ENCODE measurements around the gene ABHD6.
"Not testable (repeated sequence)": the region's sequence is repeated elsewhere in the genome, so short reads cannot be mapped to it uniquely, and the experiment has no call there.

The ABHD6 gene

DNA sequence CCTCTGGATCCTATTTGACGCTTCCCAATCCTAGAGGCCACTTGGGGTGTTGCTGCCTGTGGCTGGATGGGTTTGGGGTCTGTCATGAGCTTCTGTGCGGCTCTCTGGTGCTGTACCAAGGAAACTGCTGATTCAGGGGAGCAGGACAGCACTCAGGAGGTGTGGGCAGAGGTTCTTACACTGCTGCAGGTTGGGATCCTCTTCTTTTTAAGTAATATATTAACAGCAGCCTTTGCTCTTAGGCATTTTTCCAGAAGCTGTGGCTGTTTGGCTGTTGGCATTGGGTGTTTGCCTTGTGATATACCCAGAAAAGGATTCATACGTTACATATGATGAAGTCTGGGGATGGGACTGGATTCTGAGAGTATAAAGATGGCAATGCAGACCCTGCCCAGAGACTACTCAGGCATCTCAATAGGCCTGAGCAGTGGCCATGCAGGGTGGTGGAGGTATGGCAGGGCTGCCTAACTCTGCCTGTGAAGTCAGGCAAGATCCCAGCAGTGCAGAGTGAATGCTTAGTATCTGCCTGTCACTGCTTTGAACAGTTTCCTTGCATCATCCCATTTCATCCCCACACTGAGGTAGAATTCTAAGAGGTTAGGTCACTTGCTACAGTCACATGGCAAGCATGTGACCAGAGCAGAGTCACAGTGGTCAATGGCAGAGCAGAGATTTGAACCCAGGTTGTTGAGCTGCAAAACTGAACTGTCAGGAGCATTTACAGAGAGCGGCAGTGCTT lies 3.9 kb downstream of the ABHD6 start:
- Histone ChIP-seq H3K9me3 (ENCODE audit: control insufficient read depth, insufficient read depth, low read depth, low read length) (no peaks in the 10 kb centered on the region), H3K4me3 (ENCODE audit: low read depth, low read length) (no peak overlapping the region), H3K4me1 (ENCODE audit: control insufficient read depth, insufficient read depth, low read length) (peaks cover 2% of the 10 kb centered on the region; the same call in 1 of the 2 replicates), H3K27ac (ENCODE audit: extremely low read depth, low read depth, low read length) (no peak overlapping the region), H3K36me3 (ENCODE audit: control insufficient read depth in 2 of 2, insufficient read depth in 1 of 2, low read length in 2 of 2) (no peaks in the 10 kb centered on the region)
- CTCF ChIA-PET, result interaction anchor here (0.6 kb wide), 1 partner anchor 57 kb away, joined by 3 read pairs; no protein-coding TSS in a partner anchor
- TF ChIP-seq ZBTB17 (tag by site-specific recombination; IDR thresholded peaks at IDR 0.05), result peak; percentile 61; the same call in 1 of the 2 replicates
- no peak for TF ChIP-seq ZNF596 (tag by site-specific recombination; IDR thresholded peaks at IDR 0.05)
- TF ChIP-seq ZNF416 (tag by site-specific recombination; IDR thresholded peaks at IDR 0.05), result no peak
- POLR2A ChIA-PET, result no interaction called here

DNA sequence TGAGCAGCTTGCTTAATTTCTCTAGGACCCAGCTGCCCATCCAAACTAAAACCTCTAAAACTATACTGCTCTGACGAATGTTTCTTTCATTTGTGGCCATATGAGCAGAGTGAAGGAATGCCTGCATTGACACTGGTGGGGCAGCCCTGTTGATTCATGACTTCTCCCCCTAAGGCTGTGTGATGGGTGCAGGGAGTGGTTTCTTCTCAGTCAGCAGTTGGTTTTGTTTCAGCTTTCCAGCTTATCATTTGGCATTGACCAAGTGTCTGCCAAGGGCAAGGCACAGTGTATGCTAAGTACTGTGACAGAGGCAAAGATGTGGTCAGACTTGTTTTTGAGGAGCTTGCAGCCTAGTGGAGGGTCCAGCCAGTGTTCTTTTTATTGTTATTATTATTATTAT lies 4.7 kb downstream of the ABHD6 start:
- CTCF ChIA-PET, result no interaction called here
- POLR2A ChIA-PET, result interaction anchor here (0.5 kb wide), 1 partner anchor 22 kb away, joined by 3 read pairs; no protein-coding TSS in a partner anchor
- no peak overlapping the region for H3K4me3 ChIP-seq (ENCODE audit: low read depth, low read length)
- H3K4me1 ChIP-seq (ENCODE audit: control insufficient read depth, insufficient read depth, low read length), result no peaks in the 10 kb centered on the region
- H3K9me3 ChIP-seq (ENCODE audit: control insufficient read depth, insufficient read depth, low read depth, low read length), result no peaks in the 10 kb centered on the region
- TF ChIP-seq, protein P1, sequence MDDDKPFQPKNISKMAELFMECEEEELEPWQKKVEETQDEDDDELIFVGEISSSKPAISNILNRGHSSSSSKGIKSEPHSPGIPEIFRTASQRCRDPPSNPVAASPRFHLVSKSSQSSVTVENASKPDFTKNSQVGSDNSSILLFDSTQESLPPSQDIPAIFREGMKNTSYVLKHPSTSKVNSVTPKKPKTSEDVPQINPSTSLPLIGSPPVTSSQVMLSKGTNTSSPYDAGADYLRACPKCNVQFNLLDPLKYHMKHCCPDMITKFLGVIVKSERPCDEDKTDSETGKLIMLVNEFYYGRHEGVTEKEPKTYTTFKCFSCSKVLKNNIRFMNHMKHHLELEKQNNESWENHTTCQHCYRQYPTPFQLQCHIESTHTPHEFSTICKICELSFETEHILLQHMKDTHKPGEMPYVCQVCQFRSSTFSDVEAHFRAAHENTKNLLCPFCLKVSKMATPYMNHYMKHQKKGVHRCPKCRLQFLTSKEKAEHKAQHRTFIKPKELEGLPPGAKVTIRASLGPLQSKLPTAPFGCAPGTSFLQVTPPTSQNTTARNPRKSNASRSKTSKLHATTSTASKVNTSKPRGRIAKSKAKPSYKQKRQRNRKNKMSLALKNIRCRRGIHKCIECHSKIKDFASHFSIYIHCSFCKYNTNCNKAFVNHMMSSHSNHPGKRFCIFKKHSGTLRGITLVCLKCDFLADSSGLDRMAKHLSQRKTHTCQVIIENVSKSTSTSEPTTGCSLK (tag by site-specific recombination; IDR thresholded peaks at IDR 0.05), result no peak
- H3K36me3 ChIP-seq (ENCODE audit: control insufficient read depth in 2 of 2, insufficient read depth in 1 of 2, low read length in 2 of 2), result no peaks in the 10 kb centered on the region
- no peak overlapping the region for H3K27ac ChIP-seq (ENCODE audit: extremely low read depth, low read depth, low read length)

DNA sequence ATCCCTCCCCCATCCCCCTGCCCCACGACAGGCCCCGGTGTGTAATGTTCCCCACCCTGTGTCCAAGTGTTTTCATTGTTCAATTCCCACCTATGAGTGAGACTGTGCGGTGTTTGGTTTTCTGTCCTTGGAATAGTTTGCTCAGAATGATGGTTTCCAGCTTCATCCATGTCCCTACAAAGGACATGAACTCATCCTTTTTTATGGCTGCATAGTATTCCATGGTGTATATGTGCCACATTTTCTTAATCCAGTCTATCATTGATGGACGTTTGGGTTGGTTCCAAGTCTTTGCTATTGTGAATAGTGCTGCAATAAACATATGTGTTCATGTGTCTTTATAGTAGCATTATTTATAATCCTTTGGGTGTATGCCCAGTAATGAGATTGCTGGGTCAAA lies 5.3 kb downstream of the ABHD6 start:
- H3K9me3 ChIP-seq (ENCODE audit: control insufficient read depth, insufficient read depth, low read depth, low read length); H3K27ac ChIP-seq (ENCODE audit: extremely low read depth, low read depth, low read length); H3K4me3 ChIP-seq (ENCODE audit: low read depth, low read length); CTCF ChIA-PET; H3K36me3 ChIP-seq (ENCODE audit: control insufficient read depth in 2 of 2, insufficient read depth in 1 of 2, low read length in 2 of 2); H3K4me1 ChIP-seq (ENCODE audit: control insufficient read depth, insufficient read depth, low read length): not testable (repeated sequence)
- TF ChIP-seq, protein P2, sequence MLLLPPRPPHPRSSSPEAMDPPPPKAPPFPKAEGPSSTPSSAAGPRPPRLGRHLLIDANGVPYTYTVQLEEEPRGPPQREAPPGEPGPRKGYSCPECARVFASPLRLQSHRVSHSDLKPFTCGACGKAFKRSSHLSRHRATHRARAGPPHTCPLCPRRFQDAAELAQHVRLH (tag by site-specific recombination; IDR thresholded peaks at IDR 0.05), result 0 out of 2 replicates have a peak, but pooled peaks have one; percentile 41
- TF ChIP-seq ZNF146 (tag by site-specific recombination; IDR thresholded peaks at IDR 0.05), result peak; percentile 97
- POLR2A ChIA-PET, result interaction anchor here (0.5 kb wide), 1 partner anchor 22 kb away, joined by 3 read pairs; no protein-coding TSS in a partner anchor

DNA sequence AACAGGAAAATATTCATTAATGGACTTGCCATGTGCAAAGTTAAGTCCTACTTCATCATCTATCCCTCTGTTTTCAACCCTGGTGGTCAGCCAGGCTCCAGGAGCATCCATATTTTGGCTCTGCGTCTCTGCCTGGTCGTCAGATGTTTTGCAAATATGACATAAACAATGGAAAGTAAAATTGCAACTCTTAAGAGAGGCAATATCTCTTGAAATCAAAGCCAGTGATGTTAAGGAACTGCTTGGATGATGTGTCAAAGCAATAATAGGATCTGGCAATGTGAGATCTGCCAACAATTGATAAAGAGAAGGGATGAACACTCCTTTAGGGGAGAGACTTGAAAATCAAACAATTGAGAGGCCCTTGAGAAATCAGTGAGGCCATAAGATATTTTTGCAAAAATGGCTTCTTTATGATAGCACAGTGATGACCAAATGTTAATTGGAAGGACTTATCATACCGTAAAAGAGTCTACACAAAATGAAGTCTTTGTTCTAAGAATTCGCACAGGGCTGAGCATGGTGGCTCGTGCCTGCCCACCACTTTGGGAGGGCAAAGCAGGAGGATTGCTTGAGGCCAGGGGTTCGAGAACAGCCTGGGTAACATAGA lies 6.5 kb downstream of the ABHD6 start:
- CTCF ChIA-PET, result no interaction called here
- POLR2A ChIA-PET, result no interaction called here

More for the DNA sequence above, 6.5 kb downstream of the ABHD6 start:
- Histone ChIP-seq H3K4me1 (ENCODE audit: control insufficient read depth, insufficient read depth, low read length) (no peaks in the 10 kb centered on the region), H3K9me3 (ENCODE audit: control insufficient read depth, insufficient read depth, low read depth, low read length) (no peaks in the 10 kb centered on the region), H3K36me3 (ENCODE audit: control insufficient read depth in 2 of 2, insufficient read depth in 1 of 2, low read length in 2 of 2) (no peaks in the 10 kb centered on the region), H3K4me3 (ENCODE audit: low read depth, low read length) (no peak overlapping the region), H3K27ac (ENCODE audit: extremely low read depth, low read depth, low read length) (no peak overlapping the region)
- TF ChIP-seq, protein P3, sequence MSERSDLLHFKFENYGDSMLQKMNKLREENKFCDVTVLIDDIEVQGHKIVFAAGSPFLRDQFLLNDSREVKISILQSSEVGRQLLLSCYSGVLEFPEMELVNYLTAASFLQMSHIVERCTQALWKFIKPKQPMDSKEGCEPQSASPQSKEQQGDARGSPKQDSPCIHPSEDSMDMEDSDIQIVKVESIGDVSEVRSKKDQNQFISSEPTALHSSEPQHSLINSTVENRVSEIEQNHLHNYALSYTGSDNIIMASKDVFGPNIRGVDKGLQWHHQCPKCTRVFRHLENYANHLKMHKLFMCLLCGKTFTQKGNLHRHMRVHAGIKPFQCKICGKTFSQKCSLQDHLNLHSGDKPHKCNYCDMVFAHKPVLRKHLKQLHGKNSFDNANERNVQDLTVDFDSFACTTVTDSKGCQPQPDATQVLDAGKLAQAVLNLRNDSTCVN (tag by site-specific recombination; optimal IDR thresholded peaks at IDR 0.05), result no peak
- TF ChIP-seq ZNF48 (tag by site-specific recombination; IDR thresholded peaks at IDR 0.05) (no peak), ZNF561 (tag by site-specific recombination; IDR thresholded peaks at IDR 0.05; ENCODE audit: borderline replicate concordance) (no peak), KLF16 (tag by site-specific recombination; IDR thresholded peaks at IDR 0.05) (no peak), ZNF777 (tag by site-specific recombination; IDR thresholded peaks at IDR 0.05; ENCODE audit: borderline replicate concordance) (no peak), ZNF341 (tag by site-specific recombination; IDR thresholded peaks at IDR 0.05; ENCODE audit: low read depth) (no peak), ZNF664 (tag by site-specific recombination; IDR thresholded peaks at IDR 0.05) (no peak), ZNF555 (tag by site-specific recombination; conservative IDR thresholded peaks at IDR 0.05) (no peak)
- TF ChIP-seq, protein P4, sequence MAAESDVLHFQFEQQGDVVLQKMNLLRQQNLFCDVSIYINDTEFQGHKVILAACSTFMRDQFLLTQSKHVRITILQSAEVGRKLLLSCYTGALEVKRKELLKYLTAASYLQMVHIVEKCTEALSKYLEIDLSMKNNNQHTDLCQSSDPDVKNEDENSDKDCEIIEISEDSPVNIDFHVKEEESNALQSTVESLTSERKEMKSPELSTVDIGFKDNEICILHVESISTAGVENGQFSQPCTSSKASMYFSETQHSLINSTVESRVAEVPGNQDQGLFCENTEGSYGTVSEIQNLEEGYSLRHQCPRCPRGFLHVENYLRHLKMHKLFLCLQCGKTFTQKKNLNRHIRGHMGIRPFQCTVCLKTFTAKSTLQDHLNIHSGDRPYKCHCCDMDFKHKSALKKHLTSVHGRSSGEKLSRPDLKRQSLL (tag by site-specific recombination; IDR thresholded peaks at IDR 0.05), result no peak
- TF ChIP-seq, protein P5, sequence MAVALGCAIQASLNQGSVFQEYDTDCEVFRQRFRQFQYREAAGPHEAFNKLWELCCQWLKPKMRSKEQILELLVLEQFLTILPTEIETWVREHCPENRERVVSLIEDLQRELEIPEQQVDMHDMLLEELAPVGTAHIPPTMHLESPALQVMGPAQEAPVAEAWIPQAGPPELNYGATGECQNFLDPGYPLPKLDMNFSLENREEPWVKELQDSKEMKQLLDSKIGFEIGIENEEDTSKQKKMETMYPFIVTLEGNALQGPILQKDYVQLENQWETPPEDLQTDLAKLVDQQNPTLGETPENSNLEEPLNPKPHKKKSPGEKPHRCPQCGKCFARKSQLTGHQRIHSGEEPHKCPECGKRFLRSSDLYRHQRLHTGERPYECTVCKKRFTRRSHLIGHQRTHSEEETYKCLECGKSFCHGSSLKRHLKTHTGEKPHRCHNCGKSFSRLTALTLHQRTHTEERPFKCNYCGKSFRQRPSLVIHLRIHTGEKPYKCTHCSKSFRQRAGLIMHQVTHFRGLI (tag by site-specific recombination; IDR thresholded peaks at IDR 0.05), result no peak

All from HEK293 (cell line).